Epithelial cell of esophagus (primary cell): ENCODE measurements around the gene HMGA1.
A peak's percentile ranks its signal among the peaks of the same experiment; 100 is the strongest.
"Not testable (repeated sequence)": the region's sequence is repeated elsewhere in the genome, so short reads cannot be mapped to it uniquely, and the experiment has no call there.

ENCODE experiments used
- DNase-seq: peaks from one replicate; pipeline ENCODE4 v3.0.0; 2010; ENCODE audit warnings: low read depth
- H3K4me3 ChIP-seq: 2 replicates; pipeline ENCODE4 v1.5.1; 2011; ENCODE audit warnings: mild to moderate bottlenecking, low read length, control low read depth
- TF ChIP-seq, protein P1 (sequence below): IDR thresholded peaks from 2 replicates; pipeline ENCODE4 v1.5.1; 2011; ENCODE audit warnings: low read depth, mild to moderate bottlenecking, low read length, control low read depth, inconsistent platforms; ENCODE audit not compliant: insufficient read depth; ENCODE audit errors: missing control alignments

HMGA1 gene

DNA sequence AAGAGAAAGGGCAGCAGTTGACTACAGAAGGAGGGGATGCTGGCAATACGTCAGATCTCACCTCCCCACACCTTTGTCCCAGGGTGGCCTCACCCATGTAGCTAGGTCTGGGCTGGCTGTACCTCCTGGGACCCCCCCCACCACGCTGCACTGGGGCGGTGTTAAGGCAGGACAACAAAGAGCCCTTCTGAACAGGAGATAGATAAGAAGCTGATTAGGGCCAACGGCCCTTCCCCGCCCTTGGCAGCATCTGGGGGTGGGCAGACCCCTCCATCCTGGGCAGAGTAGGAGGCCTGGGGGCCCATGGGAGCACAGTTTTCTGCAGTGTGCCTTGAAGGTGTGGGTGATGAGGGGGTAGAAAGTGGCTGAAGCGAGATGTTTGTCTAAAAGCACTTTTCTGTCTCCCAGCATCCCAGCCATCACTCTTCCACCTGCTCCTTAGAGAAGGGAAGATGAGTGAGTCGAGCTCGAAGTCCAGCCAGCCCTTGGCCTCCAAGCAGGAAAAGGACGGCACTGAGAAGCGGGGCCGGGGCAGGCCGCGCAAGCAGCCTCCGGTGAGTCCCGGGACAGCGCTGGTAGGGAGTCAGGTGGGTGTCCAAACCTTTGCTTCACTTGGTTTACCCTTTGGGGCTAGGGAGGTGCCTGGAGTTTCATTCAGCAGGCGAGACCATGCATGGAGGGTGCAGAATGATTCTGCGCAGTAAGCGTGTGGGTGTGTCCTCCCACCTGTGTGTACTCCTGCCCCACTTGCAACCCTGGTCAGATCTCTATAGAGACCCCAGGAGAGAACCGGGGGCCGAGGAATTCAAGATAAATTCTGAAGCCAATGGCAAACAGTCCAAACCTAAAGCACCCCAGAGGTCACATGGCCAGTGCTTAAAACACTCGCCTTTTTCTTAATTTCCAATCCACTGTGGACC lies 3.9 kb downstream of the HMGA1 start:
- TF ChIP-seq, protein P1, sequence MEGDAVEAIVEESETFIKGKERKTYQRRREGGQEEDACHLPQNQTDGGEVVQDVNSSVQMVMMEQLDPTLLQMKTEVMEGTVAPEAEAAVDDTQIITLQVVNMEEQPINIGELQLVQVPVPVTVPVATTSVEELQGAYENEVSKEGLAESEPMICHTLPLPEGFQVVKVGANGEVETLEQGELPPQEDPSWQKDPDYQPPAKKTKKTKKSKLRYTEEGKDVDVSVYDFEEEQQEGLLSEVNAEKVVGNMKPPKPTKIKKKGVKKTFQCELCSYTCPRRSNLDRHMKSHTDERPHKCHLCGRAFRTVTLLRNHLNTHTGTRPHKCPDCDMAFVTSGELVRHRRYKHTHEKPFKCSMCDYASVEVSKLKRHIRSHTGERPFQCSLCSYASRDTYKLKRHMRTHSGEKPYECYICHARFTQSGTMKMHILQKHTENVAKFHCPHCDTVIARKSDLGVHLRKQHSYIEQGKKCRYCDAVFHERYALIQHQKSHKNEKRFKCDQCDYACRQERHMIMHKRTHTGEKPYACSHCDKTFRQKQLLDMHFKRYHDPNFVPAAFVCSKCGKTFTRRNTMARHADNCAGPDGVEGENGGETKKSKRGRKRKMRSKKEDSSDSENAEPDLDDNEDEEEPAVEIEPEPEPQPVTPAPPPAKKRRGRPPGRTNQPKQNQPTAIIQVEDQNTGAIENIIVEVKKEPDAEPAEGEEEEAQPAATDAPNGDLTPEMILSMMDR, result no peak
- H3K4me3 ChIP-seq, result no peak overlapping the region
- no peak for DNase-seq

- DNase-seq, result no peak
- TF ChIP-seq, protein P1, result no peak
- H3K4me3 ChIP-seq, result no peak overlapping the region
Measured at GRCh38 chr6:34241351-34242215, 4.9 kb downstream of the HMGA1 start.

DNA sequence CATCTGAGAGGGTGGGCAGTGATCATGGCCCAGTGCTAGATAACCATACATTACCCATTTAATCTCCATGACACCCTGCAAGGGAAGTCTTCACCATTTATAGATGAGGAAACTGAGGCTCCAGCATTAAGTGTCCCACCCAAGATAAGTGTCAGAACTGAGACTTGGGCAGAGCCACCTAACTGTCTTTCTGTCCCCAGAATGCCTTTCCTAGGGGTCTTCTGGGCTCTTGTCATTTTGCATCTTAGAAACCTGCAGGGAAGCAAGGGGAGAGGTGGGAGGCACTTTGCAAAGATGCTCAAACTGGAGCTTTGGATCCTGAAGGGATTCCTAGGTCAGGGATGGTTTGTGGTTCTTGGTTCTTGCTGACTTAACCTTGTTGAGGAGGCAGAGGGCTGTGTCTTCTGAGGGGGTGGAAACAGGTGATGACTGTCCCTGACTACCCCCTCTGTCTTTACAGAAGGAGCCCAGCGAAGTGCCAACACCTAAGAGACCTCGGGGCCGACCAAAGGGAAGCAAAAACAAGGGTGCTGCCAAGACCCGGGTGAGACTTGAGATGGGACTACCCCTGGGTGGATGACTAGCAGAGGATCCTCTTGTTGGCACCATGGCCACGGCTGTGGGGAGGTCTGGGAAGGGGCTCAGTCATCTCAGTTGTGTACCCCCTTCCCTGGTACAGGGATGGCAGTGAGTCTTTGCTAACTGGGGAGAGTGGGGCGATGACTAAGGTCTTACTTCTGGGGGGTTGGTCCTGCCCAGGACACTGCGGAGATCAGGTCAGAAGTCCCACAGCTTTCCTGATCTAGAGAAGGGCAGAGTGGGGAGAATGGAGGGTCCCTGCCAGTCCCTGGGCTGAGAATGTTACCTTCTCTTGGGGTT lies 5.8 kb downstream of the HMGA1 start:
- no peak overlapping the region for H3K4me3 ChIP-seq
- no peak for DNase-seq
- TF ChIP-seq, protein P1, result no peak

DNA sequence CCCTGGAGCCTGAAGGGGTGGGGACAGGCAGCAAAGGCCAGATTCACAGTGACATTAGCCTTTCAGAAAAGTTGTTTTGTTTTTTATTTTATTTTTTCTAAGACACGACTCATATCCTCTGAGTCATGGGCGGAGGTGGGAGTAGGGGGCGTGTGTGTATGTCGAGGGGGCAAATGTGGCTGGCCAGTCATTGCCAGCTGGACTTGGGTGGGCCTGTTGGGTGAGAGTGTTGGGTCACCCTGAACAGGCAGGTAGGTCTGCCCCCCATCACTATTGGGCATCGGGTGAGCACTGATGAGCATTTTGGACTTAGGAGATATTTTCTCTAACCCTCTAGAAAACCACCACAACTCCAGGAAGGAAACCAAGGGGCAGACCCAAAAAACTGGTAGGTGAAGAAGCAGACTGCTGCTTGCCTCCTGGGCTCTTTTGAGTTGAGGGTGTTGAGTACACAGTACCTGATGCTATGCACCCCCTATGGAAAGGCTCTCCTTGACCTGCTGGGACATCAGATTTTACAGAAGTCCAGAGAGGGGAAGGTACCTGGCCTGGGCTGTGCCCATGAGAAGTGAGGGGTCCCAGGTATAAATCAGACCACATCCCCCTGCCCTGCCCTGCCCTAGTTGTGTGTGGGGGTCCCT lies 6.6 kb downstream of the HMGA1 start:
- peak; percentile 35 for DNase-seq

GRCh38 chr6:34243901-34244884 lies 7.5 kb downstream of the HMGA1 start:
- DNase-seq, result peak; percentile 92
- TF ChIP-seq, protein P1, result peak; percentile 23

More for the DNA sequence above, 6.6 kb downstream of the HMGA1 start:
- no peak overlapping the region for H3K4me3 ChIP-seq
- TF ChIP-seq, protein P1, result no peak

DNA sequence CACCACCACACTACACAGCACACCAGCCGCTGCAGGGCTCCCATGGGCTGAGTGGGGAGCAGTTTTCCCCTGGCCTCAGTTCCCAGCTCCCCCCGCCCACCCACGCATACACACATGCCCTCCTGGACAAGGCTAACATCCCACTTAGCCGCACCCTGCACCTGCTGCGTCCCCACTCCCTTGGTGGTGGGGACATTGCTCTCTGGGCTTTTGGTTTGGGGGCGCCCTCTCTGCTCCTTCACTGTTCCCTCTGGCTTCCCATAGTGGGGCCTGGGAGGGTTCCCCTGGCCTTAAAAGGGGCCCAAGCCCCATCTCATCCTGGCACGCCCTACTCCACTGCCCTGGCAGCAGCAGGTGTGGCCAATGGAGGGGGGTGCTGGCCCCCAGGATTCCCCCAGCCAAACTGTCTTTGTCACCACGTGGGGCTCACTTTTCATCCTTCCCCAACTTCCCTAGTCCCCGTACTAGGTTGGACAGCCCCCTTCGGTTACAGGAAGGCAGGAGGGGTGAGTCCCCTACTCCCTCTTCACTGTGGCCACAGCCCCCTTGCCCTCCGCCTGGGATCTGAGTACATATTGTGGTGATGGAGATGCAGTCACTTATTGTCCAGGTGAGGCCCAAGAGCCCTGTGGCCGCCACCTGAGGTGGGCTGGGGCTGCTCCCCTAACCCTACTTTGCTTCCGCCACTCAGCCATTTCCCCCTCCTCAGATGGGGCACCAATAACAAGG lies 8.5 kb downstream of the HMGA1 start:
- H3K4me3 ChIP-seq, DNase-seq: not testable (repeated sequence)

More at GRCh38 chr6:34243901-34244884, 7.5 kb downstream of the HMGA1 start:
- H3K4me3 ChIP-seq, result no peak overlapping the region

- not testable (repeated sequence) for H3K4me3 ChIP-seq, DNase-seq
Measured at GRCh38 chr6:34245761-34246140, 9.1 kb downstream of the HMGA1 start.
